Neuronal stem cell (in vitro differentiated cells): ENCODE measurements around the gene YBX2.

Experiments used
- DNase-seq: peaks from one replicate; pipeline ENCODE4 v3.0.0-alpha.2; 2013; ENCODE audit warnings: low spot score
- H2AFZ ChIP-seq: one replicate; pipeline ENCODE4 v1.6.1; 2013; ENCODE audit warnings: mild to moderate bottlenecking, low read length, inconsistent platforms
- H2AK5ac ChIP-seq: 2 replicates; pipeline ENCODE4 v1.6.1; 2013; ENCODE audit warnings: low read depth, mild to moderate bottlenecking, inconsistent platforms, low read length, moderate library complexity, mixed read lengths
- H2BK120ac ChIP-seq: 2 replicates; pipeline ENCODE4 v1.6.1; 2013; ENCODE audit warnings: low read depth, mild to moderate bottlenecking, inconsistent platforms, low read length, moderate library complexity, mixed read lengths
- H2BK12ac ChIP-seq: one replicate; pipeline ENCODE4 v1.6.1; 2013; ENCODE audit warnings: low read length, inconsistent platforms
- H2BK15ac ChIP-seq: 2 replicates; pipeline ENCODE4 v1.6.1; 2013; ENCODE audit warnings: mild to moderate bottlenecking, low read length, inconsistent platforms, mixed read lengths
- H2BK5ac ChIP-seq: one replicate; pipeline ENCODE4 v1.6.1; 2013; ENCODE audit warnings: inconsistent platforms, mild to moderate bottlenecking, low read length, moderate library complexity
- H3K14ac ChIP-seq: one replicate; pipeline ENCODE4 v1.6.1; 2013; ENCODE audit warnings: low read length, inconsistent platforms
- H3K18ac ChIP-seq: 2 replicates; pipeline ENCODE4 v1.6.1; 2013; ENCODE audit warnings: low read length, inconsistent platforms
- H3K23ac ChIP-seq: 2 replicates; pipeline ENCODE4 v1.6.1; 2013; ENCODE audit warnings: low read depth, mild to moderate bottlenecking, mixed read lengths, low read length, inconsistent platforms; ENCODE audit not compliant: poor library complexity
- H3K27ac ChIP-seq: replicated peaks from 3 replicates; pipeline ENCODE4 v1.5.1; 2013; ENCODE audit warnings: low read length, inconsistent platforms
- H3K27me3 ChIP-seq, 3 experiments: 2 replicates each; pipeline ENCODE4 v1.6.1; 2013; ENCODE audit warnings: low read length in 3 of 3, mild to moderate bottlenecking in 2 of 3, inconsistent platforms in 1 of 3, low read depth in 1 of 3, mixed read lengths in 1 of 3, moderate library complexity in 1 of 3; ENCODE audit not compliant: control insufficient read depth in 3 of 3, insufficient read depth in 3 of 3
- H3K36me3 ChIP-seq, 2 donors: replicated peaks in 1 of 2; 2 replicates each; pipeline ENCODE4 v1.6.1; 2013; ENCODE audit warnings: low read length in 2 of 2; ENCODE audit not compliant: control insufficient read depth in 2 of 2, insufficient read depth in 2 of 2
- H3K4ac ChIP-seq: 2 replicates; pipeline ENCODE4 v1.6.1; 2013; ENCODE audit warnings: inconsistent platforms, mild to moderate bottlenecking, low read length, moderate library complexity
- H3K4me1 ChIP-seq, 2 donors: 1 replicate in 1 of 2; 2 replicates in 1 of 2; pipeline ENCODE4 v1.6.1; 2013; ENCODE audit warnings: low read length in 2 of 2, low read depth in 1 of 2; ENCODE audit not compliant: control insufficient read depth in 2 of 2, insufficient read depth in 1 of 2
- H3K4me2 ChIP-seq: one replicate; pipeline ENCODE4 v1.6.1; 2013; ENCODE audit warnings: mild to moderate bottlenecking, low read length, inconsistent platforms; ENCODE audit not compliant: insufficient read depth, poor library complexity, severe bottlenecking
- H3K4me3 ChIP-seq, 2 donors: 2 replicates each; pipeline ENCODE4 v1.5.1; 2013; ENCODE audit warnings: low read length in 2 of 2, mild to moderate bottlenecking in 2 of 2, inconsistent platforms in 1 of 2, moderate library complexity in 1 of 2
- H3K79me1 ChIP-seq: one replicate; pipeline ENCODE4 v1.6.1; 2013; ENCODE audit warnings: low read depth, mild to moderate bottlenecking, inconsistent platforms, low read length, moderate library complexity
- H3K9ac ChIP-seq: one replicate; pipeline ENCODE4 v1.6.1; 2013; ENCODE audit warnings: mild to moderate bottlenecking, low read depth, low read length, inconsistent platforms; ENCODE audit not compliant: poor library complexity
- H3K9me3 ChIP-seq, 2 donors: replicated peaks in 1 of 2; 2 replicates each; pipeline versions ENCODE3 to v1.6.1; 2013; ENCODE audit warnings: low read length in 2 of 2, mild to moderate bottlenecking in 2 of 2, inconsistent platforms in 1 of 2, low read depth in 1 of 2, mixed read lengths in 1 of 2, moderate library complexity in 1 of 2; ENCODE audit not compliant: control insufficient read depth in 2 of 2, insufficient read depth in 1 of 2
- H4K8ac ChIP-seq: one replicate; pipeline ENCODE4 v1.6.1; 2013; ENCODE audit warnings: low read depth, mild to moderate bottlenecking, inconsistent platforms, low read length, moderate library complexity
- H4K91ac ChIP-seq: one replicate; pipeline ENCODE4 v1.6.1; 2013; ENCODE audit warnings: low read length, low read depth, mild to moderate bottlenecking, inconsistent platforms; ENCODE audit not compliant: poor library complexity
- WGBS, 2 donors: extraction: QIAGEN DNeasy Blood & Tissue Kit; methylation state at CpG; one replicate each; pipeline ENCODE4 v1.1.7; 2013; ENCODE audit warnings: missing lambda C conversion rate in 2 of 2, mixed read lengths in 1 of 2; ENCODE audit not compliant: insufficient read length in 2 of 2, insufficient replicate concordance in 1 of 2; ENCODE audit errors: extremely low coverage in 2 of 2; 5-methylcytosine and 5-hydroxymethylcytosine counted together

YBX2 gene

DNA sequence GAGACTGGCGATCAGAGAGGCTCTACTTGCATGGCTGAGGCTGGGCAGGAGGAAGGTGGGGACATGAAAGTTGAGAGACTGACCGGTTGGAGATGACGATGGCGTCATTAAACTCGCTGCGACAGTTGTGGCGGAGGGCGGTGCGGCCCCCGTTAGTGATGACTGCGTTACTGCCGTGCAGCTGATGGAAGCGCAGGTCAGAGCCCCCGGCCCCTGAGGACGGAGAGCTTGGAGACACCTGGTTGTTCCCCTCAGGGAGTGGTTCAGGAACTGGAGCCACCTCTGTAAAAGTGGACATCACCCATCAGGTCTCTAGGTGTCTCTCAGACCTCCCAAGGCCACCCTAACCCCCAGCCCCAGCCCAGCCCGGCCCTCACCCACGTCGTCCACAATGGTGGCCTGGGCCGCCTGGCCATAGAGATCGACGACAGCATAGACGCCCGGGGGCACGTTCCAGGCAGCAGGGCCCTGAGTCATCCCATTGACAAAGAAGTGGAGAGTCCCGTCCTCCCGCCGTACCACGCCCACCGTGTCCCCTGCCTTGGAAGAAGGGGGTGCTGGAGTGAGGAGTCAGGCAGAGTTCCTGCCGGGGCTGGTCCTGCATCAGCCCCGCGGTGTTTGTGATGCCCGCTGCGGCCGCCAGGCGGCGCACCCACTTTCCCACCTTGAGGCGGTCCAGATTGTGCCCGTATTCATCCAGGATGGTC is 29.4 kb upstream of the YBX2 start:
- no peak for DNase-seq
- Histone ChIP-seq H4K91ac (no peak overlapping the region), H3K27me3 (no peaks in the 10 kb centered on the region), H3K9me3 (no peaks in the 10 kb centered on the region), H3K36me3 (peaks cover 59 to 76% of the 10 kb centered on the region in 2 donors), H4K8ac (no peak overlapping the region), H2BK12ac (no peak overlapping the region), H2BK120ac (no peak overlapping the region), H2AK5ac (peak overlapping the region; percentile 30), H3K4me2 (peak overlapping the region; percentile 3), H3K23ac (peak overlapping the region; percentile 46), H3K9ac (peak overlapping the region; percentile 39), H3K79me1 (peaks cover 18% of the 10 kb centered on the region), H2AFZ (no peak overlapping the region), H3K4me3 (no peak overlapping the region), H3K14ac (no peak overlapping the region), H3K4ac (no peak overlapping the region), H2BK5ac (no peak overlapping the region), H3K18ac (peak overlapping the region; percentile 15), H3K27ac (no peak overlapping the region), H3K4me1 (peaks cover 7 to 8% of the 10 kb centered on the region in 2 donors), H2BK15ac (no peak overlapping the region)
- WGBS, 2 donors, result no CpG with 5 or more reads among the region's 39 CpGs

DNA sequence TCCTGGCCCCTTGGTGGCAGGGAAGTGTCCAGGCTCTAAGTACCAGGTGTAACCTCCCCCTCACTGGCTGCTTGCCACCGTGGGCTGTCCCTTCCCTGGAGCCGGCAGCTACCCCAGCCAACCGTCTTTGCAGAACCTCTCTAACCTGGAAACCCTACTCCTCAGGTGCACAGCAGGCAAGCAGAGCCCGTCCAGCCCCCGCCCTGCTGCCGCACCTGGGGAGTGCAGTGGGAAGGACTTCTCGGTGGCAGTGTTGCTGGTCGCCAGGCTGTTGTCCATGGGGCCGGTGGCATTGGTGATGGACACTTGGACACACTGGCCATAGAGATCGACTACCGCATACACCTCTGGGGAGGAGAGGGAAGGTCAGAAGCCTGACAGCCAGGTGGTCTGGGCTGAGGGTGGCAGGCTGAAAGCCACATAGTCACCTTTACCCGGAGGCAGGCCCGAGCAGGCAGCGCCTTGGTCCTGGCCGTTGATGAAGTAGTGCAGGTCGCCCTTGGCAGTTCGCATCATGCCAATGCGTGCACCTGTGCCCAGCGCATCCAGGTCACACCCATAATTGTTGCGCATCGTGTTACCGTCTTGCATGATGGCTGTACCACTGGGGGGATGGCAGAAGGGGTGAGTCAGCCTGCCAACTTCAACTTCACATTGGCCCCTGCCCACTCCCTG is 28.2 kb upstream of the YBX2 start:
- Histone ChIP-seq H4K8ac (no peak overlapping the region), H2AK5ac (no peak overlapping the region), H3K23ac (no peak overlapping the region), H3K4ac (no peak overlapping the region), H3K79me1 (peaks cover 11% of the 10 kb centered on the region), H2BK12ac (no peak overlapping the region), H3K9me3 (no peaks in the 10 kb centered on the region), H3K27me3 (no peaks in the 10 kb centered on the region), H4K91ac (no peak overlapping the region), H3K4me1 (no peaks in the 10 kb centered on the region), H3K4me3 (peak overlapping the region in 1 of 2 donors; percentile 41), H3K27ac (no peak overlapping the region), H2BK15ac (no peak overlapping the region), H2BK5ac (no peak overlapping the region), H3K14ac (no peak overlapping the region), H3K36me3 (peaks cover 71 to 89% of the 10 kb centered on the region in 2 donors), H3K9ac (peak overlapping the region; percentile 53), H3K18ac (no peak overlapping the region), H2AFZ (no peak overlapping the region), H2BK120ac (no peak overlapping the region), H3K4me2 (no peak overlapping the region)
- no peak for DNase-seq
- WGBS, 2 donors, result no CpG with 5 or more reads among the region's 22 CpGs

DNA sequence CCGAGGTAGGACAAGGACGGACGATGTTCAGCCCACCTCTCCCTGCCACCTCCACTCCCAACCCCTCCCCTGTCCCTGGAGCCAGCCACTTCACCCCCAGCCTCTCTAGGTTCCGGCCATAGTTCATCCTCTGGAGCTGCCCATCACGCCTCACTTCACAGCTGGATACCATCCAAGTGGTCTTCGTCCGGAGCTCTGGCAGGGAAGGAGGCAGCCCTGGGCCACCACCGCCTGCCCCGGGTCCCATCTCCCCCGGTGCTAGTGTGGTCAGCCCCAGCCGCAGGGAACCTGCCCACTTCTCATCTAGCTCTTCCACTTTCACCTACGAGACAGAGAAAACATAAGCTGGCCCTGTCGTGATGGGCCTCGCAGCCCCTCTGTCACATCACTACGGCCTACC is 27.0 kb upstream of the YBX2 start:
- H3K9me3 ChIP-seq, result no peaks in the 10 kb centered on the region
- H3K36me3 ChIP-seq, result peaks cover 76 to 89% of the 10 kb centered on the region in 2 donors
- DNase-seq, result no peak

DNA sequence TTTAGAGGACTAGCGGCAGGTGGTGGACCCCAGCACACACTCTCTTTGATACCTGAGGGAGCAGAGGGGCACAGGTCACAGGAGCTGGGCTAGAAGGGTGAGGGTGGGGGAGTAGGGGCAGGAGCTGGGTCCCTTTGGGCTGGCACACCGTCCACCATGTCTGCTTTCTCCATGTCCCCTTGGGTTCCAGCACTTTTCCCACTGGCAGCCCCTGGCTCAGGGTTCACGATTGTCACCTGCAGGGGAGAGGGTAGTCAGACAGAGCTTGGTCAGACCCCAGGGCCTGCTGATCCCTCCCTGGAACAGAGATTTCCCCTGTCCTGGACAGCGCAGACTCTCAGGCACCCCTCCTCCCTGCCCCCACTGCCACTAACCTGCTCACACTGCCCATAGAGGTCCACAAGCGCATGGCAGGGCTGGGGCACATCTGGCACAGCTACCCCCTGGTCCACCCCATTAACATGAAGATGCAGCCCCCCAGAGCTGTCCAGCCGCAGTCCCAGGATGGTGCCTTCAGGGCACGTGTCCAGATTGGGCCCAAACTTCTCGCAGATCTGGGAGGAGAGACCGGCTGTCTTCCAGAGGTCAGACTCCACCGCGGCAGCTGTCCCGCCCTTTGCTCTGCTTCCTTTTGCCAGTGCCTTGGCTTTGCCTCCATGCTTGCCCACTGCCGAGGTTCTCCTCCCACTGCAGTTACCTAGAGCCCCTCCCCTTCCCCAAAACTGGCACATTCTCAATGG is 23.9 kb upstream of the YBX2 start:
- DNase-seq, result no peak
- Histone ChIP-seq H2AFZ (no peak overlapping the region), H3K9ac (peak overlapping the region; percentile 55), H2AK5ac (no peak overlapping the region), H3K18ac (no peak overlapping the region), H3K4me3 (no peak overlapping the region), H3K4me2 (no peak overlapping the region), H3K36me3 (peaks cover 64 to 80% of the 10 kb centered on the region in 2 donors), H3K4ac (no peak overlapping the region), H3K14ac (no peak overlapping the region), H3K9me3 (no peaks in the 10 kb centered on the region), H4K8ac (no peak overlapping the region), H2BK15ac (no peak overlapping the region), H2BK120ac (no peak overlapping the region), H3K4me1 (peaks cover 6 to 13% of the 10 kb centered on the region in 2 donors), H2BK5ac (no peak overlapping the region), H3K79me1 (peaks cover 6% of the 10 kb centered on the region), H4K91ac (no peak overlapping the region), H3K23ac (no peak overlapping the region), H3K27ac (no peak overlapping the region), H3K27me3 (no peaks in the 10 kb centered on the region), H2BK12ac (no peak overlapping the region)
- no CpG with 5 or more reads among the region's 13 CpGs for WGBS, 2 donors

More for the DNA sequence above, 27.0 kb upstream of the YBX2 start:
- H2BK15ac ChIP-seq, result no peak overlapping the region
- H3K79me1 ChIP-seq, result peaks cover 4% of the 10 kb centered on the region
- no peak overlapping the region for H3K4me2 ChIP-seq
- H3K27me3 ChIP-seq, result no peaks in the 10 kb centered on the region
- no peaks in the 10 kb centered on the region for H3K4me1 ChIP-seq
- H3K9ac ChIP-seq, result no peak overlapping the region
- H4K91ac ChIP-seq, result no peak overlapping the region
- WGBS, 2 donors, result no CpG with 5 or more reads among the region's 15 CpGs
- H3K4ac ChIP-seq, result no peak overlapping the region
- no peak overlapping the region for H4K8ac ChIP-seq
- H2AK5ac ChIP-seq, result no peak overlapping the region
- no peak overlapping the region for H3K27ac ChIP-seq
- H2BK5ac ChIP-seq, result no peak overlapping the region
- no peak overlapping the region for H2BK120ac ChIP-seq
- H3K23ac ChIP-seq, result peak overlapping the region; percentile 2
- H3K18ac ChIP-seq, result no peak overlapping the region
- H2AFZ ChIP-seq, result no peak overlapping the region
- H2BK12ac ChIP-seq, result no peak overlapping the region
- H3K14ac ChIP-seq, result no peak overlapping the region
- no peak overlapping the region for H3K4me3 ChIP-seq
